GM03348 (cell line): ENCODE results near the gene VKORC1L1.
"Not testable (repeated sequence)": the region's sequence is repeated elsewhere in the genome, so short reads cannot be mapped to it uniquely, and the experiment has no call there.

Source experiments
- DNase-seq: peaks from one replicate; pipeline ENCODE4 v3.0.0; 2012; ENCODE audit warnings: low spot score

VKORC1L1 gene

DNA sequence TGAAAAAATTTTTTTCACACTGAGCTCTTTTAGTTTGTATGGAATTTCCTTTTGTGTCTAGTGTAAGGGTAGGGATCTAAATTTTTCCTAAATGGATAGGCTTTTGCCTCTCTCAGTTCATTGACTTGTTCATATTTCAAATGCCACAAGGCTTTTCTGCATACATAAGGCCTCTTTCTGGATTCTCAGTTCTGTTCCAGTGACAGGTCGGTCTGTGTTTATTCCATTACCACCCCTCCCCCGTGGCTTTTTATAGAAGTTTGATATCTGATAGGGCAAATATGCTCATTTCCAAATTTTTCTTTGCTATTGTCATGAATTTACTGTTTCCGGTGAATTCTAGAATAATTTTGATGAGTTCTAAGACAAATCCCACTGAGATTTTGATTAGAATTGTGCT, 12.7 kb downstream of the VKORC1L1 start:
- DNase-seq, result not testable (repeated sequence)

DNA sequence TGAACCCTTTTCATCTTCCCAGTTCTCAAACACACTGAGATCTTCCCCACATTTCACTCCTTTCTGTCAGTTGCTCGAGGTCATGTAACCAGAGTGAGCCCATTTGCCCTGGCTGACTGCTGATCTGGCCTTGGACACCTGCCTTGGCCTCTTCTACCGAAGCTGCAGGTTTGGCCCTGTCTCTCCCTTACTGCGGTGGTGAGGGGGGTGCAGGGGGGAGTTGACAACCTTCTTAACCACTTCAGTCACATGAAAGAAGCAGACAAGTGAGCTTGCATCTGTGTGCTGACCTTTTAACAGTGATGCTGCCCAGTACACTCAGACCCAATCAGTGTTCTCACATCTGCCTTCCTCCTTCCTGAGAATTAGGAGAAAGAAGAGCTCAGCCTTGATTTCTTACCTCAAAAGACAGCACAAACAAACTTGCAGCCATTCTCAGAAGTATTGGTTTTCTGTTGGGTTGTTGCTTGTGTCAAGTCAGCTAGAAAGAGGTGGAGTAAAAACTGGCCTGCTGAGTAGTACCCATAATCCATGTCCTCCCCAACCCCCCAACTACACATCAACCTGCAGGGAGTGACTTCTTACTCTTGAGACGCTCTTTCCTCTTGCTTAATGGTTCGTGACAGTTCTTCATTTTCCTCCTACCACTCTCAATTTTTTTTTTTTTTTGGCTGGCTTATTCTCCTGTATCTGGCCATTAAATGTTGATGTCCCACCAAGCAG, 15.7 kb downstream of the VKORC1L1 start:
- not testable (repeated sequence) for DNase-seq

DNA sequence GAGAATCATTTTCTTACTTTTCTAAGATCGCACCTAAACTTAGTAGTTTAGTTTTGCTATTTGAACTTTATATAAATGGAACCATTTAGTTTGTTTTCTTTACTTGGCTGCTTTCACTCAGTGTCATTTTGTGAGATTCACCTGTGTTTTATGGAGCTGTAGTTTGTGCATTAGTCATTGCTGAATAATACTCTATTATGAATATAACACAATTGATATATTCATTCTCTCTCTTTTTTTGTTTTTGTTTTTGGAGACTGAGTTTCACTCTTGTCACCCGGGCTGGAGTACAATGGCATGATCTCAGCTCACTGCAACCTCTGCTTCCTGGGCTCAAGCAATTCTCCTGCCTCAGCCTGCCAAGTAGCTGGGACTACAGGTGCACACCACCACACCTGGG, 16.8 kb downstream of the VKORC1L1 start:
- DNase-seq, result not testable (repeated sequence)

DNA sequence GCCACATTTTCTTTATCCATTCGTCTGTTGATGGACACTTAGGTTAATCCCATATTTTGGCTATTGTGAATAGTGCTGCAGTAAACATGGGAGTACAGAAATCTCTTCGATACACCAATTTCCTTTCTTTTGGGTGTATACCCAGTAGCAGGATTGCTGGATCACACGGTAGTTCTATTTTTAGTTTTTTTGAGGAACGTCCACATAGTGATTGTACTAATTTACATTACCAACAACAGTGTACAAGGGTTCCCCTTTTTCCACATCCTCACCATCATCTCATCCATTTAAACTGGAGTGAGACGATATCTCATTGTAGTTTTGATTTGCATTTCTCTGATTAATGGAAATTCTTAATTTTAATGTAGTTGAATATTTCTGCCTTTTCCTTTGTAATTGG, 19.3 kb downstream of the VKORC1L1 start:
- no peak for DNase-seq

DNA sequence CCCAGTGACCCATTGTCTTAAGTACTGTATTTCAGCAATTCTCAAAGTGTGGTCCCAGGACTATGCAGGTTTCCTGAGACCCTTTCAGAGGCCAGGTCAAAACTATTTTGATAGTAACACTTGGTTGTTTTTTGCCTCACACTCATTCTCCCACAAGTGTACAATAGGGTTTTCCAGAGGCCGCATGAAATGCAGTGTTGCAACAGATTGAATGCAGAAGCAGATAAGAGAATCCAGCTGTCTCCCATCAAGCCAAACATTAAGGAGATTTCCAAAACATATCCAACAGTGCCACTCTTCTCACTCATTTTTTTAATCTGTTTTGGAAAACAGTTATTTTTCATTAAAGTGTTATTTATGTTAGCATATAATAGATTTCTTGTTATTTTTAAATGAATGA, 20.0 kb downstream of the VKORC1L1 start:
- no peak for DNase-seq

DNA sequence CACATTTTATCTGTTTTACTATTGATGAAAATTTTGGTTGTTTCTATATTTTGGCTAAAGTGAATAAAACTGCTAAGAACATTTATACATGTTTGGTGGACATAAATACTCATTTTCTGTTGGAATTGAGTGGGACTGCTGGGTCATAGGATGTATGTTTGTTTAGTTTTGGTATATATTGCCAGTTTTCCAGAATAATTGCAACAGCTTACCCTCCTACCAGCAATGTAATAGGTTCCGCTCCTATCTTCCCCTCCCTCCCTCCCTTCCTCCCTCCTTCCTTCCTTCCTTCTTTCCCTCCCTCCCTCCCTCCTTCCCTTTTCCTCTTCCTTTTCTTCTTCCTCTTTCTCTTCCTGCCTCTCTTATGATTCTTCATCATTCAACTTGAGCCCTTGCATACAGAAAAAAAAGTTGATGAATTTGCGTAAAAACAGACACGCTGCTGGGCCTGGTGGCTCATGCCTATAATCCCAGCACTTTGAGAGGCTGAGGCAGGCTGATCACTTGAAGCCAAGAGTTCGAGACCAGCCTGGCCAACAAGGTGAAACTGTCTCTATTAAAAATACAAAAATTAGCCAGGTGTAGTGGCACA, 23.5 kb downstream of the VKORC1L1 start:
- DNase-seq, result no peak

DNA sequence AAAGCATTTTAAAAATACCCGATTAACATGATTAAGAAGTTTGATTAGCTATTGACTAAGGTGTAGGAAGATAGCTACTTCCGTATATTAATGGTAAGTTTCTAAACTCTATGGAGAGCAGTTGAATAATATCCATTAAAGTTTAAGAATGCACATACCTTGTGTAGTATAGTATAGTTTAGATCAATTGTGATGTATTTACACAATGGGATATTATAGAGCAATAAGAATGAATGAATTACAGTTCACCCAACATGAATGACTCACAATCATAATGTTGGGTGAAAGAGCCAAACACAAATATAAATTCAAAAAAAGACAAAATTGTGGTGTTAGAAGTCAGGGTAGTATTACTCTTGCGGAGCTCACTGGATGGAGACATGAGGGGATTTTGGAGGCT, 24.4 kb downstream of the VKORC1L1 start:
- DNase-seq, result not testable (repeated sequence)

DNA sequence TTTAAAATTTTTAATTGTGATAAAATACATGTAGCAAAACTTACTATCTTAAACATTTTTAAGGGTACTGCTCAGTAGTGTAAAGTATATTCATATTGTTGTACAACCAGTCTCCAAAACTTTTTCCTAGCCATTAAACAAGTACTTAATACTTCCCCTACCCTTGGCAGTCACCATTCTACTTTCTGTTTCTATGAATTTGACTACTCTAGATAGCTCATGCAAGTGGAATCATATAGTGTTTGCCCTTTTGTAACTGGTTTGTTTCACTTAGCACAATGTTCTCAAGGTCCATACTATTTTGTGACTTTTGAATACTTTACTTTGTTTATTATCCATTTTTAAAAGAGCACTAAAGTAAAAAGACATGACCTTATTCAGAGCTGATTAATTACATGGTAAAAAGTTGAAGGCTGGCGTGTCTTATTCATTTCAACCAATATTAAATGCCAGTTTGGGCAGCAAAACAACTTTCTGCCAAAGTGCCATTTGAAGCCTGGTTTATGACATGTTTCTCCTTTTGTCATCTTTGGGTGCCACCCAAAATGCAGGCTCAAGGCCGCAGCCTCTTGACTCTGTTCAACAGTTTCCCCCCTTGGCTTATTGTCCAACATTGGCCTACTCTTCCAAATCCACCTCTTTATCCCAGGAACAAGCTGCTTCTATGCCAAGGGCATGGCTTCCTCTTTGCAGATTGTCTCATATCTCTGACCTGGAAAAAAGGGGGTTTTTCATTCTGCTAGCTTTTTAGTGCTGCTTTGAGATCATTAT, 26.0 kb downstream of the VKORC1L1 start:
- not testable (repeated sequence) for DNase-seq

DNA sequence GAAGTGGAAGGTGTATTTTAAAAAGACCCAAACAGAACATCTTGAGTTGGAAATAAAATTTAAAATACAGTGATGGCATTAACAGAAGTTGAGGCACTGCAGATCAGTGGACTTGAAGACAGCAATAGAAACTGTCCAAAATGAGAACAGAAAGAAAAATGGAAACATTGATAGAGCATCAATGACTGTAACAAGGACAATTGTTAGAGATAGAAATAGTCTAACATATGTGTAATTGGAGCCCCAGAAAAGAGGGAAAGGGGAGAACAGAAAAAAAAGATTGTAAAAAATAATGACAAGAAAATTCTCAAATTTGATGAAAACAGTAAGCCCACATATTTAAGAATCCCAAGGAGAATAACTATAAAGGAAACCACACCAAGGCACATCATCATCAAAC, 29.4 kb downstream of the VKORC1L1 start:
- no peak for DNase-seq

DNA sequence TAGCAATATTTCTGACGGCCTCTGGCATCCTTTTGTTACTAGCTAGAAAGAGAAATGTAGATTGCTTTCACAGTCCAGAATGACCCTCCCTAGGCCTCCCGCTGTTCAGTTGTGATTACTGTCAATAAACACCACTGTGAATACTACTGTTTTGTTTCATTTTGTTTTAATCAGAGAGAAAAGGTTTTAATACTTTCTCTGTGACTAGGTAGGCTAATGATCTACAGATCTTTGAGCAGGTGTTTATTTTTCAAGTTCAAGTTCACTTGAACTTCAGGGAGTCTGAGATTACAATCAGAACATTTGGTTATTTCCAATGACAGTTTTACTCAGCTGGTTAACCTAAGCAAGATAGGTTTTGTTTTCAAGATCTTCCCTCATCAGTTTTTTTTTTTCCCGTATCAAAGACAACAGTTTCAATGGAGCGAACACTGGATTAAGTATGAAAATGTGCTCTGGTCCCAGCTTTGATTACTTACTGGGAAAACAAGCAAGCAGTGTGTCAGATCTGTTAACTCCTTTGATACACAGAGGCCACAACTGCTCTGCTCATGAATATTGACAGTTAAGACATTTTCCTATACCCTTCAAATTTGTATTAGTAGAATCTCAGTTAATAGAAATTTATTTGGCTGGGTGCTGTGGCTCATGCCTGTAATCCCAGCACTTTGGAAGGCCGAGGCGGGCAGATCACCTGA, 34.8 kb downstream of the VKORC1L1 start:
- no peak for DNase-seq

DNA sequence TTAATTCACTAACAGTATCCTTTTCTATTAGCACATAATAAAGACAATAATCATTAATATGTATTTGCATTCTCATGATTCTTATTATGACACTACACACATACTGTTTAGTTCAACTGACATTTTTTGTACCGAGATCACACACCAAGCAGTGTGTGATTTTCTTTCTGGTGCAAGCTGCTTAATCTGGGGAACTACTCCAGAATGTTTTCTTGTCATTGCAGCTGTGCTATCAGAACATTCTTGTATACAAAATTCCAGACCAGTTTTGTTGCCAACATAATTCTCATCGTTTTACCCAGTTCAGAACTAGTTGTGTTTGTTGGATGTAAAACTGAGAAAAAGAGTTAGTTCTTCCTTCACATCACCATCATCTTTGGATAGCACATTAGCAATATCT, 37.4 kb downstream of the VKORC1L1 start:
- DNase-seq, result no peak

DNA sequence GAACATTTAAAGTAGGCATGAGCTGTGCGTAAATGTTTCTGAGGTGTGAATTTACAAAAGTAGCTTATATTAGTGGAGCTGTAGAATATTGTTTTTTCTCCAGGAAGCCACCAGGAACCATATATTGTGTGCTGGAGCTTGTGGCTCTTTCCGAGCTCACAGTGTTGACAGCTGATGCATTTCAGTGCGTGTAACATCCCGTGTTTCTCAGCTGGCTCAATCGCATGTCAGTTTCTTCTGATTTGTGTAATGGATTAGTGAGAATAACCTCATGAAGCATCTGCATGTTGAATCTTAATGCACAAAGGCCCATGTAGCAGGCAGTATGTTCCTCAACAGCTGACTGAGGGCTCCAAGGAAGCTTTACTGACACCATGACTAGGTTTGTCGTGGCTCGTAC, 39.4 kb downstream of the VKORC1L1 start:
- no peak for DNase-seq

DNA sequence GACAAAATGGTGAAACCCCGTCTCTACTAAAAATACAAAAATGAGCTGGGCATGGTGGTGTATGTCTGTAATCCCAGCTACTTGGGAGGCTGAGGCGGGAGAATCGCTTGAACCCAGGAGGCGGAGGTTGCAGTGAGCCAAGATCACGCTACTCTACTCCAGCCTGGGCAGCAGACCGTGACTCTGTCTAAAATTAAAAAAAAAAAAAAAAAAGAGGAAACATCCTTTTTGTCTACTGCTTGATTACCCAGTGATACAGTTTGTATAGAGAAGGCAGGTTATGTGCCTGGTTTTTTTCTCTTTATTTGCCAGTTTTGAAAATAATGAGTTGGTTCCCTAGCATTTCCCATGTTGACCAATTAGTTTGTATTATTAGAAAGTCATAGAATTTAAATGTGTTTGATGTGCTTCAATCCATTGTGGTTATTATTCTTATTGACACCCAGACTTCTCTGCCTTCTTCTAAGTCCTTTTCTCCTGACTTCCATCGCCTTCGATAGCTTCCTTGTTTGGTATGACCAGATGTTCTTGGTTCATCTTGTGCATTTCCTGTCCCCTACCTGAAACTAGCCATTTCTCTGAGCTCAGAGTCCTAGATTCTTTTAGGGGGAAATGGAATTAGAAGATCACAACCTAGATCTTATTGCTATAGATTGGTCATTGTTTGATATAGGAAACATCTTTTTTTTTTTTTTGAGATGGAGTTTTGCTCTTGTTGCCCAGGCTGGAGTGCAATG, 43.2 kb downstream of the VKORC1L1 start:
- no peak for DNase-seq

DNA sequence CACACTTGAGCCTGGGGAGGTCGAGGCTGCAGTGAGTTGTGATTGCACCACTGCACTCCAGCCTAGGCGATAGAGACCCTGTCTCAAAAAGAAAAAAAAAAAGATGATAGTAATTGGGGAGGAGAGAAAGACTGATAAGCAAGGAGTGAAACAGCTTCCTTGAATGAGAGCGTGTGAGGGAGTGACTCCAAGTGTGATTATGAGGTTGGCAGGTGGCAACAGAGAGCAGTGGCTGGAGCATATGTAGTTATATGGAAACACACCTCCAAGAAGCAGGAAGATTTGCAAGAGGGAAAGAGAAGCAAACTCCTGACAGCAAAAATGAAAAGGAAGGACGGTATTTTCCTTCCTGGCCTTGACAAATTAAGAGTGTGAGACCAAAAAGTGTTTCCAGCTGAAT, 50.4 kb downstream of the VKORC1L1 start:
- no peak for DNase-seq

DNA sequence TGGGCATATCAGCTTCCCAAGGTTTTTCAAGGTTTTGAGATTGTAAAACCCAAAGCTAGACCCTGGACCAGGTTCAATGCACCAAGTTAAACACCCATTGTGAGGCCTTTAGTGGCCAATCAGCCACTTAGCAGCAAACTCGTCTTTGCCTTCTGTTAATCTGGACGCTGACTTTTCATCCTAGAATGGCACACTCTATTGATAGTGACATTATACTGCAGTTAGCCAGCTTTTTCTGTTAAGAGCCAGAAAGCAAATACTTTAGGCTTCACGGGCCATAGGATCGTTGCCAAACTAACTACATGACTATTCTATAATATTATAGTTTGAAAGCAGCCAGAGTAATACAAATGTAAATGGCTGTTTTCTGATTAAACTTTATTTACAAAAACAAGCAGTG, 51.3 kb downstream of the VKORC1L1 start:
- DNase-seq, result no peak

DNA sequence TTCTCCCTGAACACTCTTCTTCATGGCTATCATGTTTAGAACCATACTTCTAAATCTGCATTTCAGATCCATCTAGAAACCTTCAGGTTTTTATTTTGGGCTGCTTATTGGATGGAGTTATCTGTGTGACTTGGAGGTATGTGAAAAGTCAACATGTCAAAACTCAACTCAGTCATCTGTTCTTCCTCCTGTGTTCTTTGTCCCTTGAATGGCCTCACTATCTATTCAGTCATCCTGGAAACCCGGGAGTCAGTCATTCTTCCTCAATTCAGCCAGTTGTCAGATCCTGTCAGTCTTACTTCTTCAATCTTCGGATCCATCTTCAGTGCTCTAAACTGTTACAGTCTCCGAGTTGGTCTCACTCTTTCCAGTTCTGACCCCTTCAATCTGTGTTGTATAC, 52.2 kb downstream of the VKORC1L1 start:
- no peak for DNase-seq

DNA sequence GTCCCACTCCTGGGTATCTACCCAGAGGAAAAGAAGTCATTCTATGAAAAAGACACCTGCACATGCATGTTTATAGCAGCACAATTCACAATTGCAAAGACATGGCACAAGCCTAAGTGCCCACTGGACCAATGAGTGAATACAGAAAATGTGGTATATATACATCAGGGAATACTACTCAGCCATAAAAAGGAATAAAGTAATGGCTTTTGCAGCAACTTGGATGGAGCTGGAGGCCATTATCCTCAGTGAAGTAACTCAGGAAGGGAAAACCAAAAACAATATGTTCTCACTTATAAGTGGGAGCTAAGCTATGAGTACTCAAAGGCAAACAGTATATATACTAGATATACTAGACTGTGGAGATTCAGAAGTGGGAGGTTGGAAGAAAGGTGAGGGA, 53.7 kb downstream of the VKORC1L1 start:
- DNase-seq, result no peak

DNA sequence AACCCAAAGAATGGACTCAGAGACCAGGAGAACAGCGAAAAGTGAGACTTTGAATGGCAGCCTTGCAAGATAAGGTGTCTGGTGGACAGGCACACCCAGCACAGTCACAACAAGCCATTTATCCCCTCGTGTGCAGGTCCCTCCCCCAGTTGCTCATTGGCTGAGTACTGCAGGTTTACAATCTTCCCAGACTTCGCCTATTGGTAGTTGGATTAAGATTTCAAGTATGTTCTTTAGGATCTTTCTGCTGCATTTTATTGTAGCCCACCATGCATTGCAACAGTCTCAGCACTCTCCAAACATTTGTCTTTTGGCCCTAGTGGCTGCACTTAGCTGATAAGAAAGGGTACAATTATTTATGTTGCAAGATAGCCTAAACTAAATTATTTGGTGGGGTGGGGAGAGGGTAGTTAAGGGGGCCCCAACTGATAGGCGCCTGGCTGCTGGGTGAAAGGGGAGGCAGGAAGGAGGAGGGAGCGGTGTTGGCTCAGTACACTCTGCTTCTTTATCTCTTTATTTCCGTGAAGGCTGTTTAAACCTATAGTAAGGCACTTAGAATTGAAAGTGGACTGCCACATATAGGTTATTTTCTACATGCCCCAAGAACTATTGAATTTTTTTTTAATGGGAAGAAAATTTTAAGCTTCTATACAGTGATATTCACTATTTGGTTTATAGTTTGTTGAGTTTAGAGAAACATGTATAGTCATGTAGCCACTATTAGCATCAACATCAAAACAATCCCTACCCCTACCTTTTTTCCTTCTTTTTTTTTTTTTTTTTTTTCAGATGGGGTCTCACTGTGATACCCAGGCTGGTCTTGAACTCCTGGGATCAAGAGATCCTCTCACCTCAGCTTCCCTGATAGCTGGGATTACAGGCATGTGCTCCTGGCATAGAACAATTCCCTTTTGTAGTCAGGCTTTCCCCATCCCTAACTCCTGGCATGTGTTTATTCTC, 54.9 kb downstream of the VKORC1L1 start:
- no peak for DNase-seq

DNA sequence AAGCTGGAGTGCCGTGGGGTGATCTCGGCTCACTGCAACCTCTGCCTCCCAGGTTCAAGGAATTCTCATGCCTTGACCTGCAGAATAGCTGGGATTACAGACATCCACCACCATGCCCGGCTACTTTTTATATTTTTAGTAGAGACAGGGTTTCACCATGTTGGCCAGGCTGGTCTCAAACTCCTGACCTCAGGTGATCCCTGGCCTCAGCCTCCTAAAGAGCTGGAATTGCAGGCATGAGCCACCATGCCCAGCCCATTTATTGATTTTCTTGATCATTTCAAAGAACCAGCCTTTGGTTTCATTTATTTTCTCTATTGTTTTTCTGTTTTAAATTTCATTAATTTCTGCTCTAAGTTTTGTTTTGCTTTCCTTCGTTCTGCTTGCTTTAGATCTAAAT, 58.8 kb downstream of the VKORC1L1 start:
- no peak for DNase-seq

DNA sequence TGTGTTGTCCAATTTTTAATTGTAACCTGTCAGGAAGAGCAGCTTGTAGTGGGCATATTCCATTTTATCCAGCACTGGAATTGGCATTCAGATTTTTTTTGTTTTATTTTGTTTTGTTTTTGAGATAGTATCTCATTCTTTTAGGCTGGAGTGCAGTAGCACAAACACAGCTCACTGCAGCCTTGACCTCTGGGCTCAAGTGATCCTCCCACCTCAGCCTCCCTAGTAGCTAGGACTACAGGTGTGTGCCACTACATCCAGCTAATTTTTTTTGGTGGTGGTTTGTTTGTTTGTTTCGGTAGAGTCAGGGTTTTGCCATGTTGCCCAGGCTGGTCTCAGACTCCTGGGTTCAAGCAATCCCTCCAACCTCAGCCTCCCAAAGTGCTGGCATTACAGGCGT, 64.4 kb downstream of the VKORC1L1 start:
- no peak for DNase-seq
